Spleen (tissue), 7 donors: ENCODE data around the gene LRRC8B.

Experiments
- CTCF ChIP-seq, 11 experiments: fragments of 200-600 bp in 7 of 11; fragments of 450-650 bp in 4 of 11; sonication (generic) in 4 of 11; IDR thresholded peaks in 8 of 11; conservative IDR thresholded peaks in 3 of 11; 1 replicate in 7 of 11; 2 replicates in 4 of 11; pipeline versions ENCODE4 v1.4.0 to v1.8.0; 2016 to 2021; ENCODE audit warnings: antibody characterized with exemption in 11 of 11, inconsistent platforms in 4 of 11, mild to moderate bottlenecking in 1 of 11
- POLR2A ChIP-seq, 3 donors: fragments of 450-650 bp; IDR thresholded peaks; one replicate each; pipeline ENCODE4 v1.5.1; 2017; ENCODE audit warnings: antibody characterized with exemption in 3 of 3, mild to moderate bottlenecking in 1 of 3
- POLR2AphosphoS5 ChIP-seq, 3 donors: sonication (generic); formaldehyde crosslinking; IDR thresholded peaks; one replicate each; pipeline ENCODE4 v1.5.1; 2017; ENCODE audit warnings: antibody characterized with exemption in 3 of 3
- donor health status: DM: no; HTN: no; CAD: no; lungs with moderate emphysema.
- donor health status: DM: no; HTN: no; CAD: no.
- donor health status: DM: no; HTN: no; CAD: no.

GRCh38 chr1:89563957-89564604, 39.5 kb downstream of the LRRC8B start:
- TF ChIP-seq POLR2AphosphoS5 (IDR thresholded peaks at IDR 0.05), result no peak
- no peak for TF ChIP-seq POLR2A (IDR thresholded peaks at IDR 0.05)
- TF ChIP-seq CTCF (IDR thresholded peaks at IDR 0.05 in 8 of 11, conservative IDR thresholded peaks at IDR 0.05 in 3 of 11), result no peak
